Keratinocyte (primary cell): ENCODE results near the gene SPTBN1.

Source experiments
- EZH2 ChIP-seq: IDR thresholded peaks from one replicate; pipeline ENCODE4 v1.6.1; 2012; ENCODE audit warnings: inconsistent platforms, mild to moderate bottlenecking, low read length, moderate library complexity
- TF ChIP-seq, protein P1 (sequence below), 3 experiments: IDR thresholded peaks in 1 of 3; conservative IDR thresholded peaks in 1 of 3; optimal IDR thresholded peaks in 1 of 3; 2 replicates in 2 of 3; 3 replicates in 1 of 3; pipeline versions ENCODE3 to v1.5.1; 2011; ENCODE audit warnings: low read length in 3 of 3, mild to moderate bottlenecking in 3 of 3, moderate library complexity in 2 of 3, control low read depth in 1 of 3, inconsistent platforms in 1 of 3; ENCODE audit not compliant: insufficient read depth in 2 of 3; ENCODE audit errors: extremely low read depth in 1 of 3

DNA sequence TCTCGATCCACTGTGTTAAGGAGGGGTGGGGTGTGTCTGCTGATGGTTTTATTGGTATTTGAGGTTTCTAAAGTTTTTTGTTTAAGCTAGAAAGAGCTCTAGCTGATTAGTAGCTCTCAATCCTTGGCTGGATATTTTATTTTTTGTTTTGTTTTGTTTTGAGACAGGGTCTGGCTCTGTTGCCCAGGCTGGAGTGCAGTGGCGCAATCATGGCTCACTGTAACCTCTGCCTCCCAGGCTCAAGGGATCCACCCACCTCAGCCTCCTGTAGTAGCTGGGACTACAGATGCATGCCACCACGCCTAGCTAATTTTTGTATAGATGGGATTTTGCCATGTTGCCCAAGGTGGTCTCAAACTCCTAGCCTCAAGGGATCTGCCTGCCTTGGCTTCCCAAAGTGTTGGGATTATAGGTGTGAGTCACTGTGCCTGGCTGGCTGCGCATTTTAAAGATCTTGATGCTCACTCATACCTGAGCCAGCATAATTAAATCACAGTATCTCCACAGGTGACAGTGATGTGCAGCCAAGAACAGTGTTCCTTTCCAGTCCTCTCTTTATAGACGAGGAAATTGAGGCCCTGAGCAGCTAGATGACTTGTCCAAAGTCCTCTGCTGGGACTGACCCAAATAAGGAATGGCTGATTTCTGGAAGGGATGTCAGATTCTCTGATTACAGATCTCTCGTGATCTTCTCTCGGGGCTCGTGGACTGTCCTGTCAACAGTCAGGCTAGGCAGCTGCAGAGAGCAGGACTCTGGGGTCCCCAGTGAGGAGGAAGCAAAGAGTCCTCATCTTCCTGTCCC lies 44.5 kb downstream of the SPTBN1 start:
- TF ChIP-seq EZH2, result no peak
- TF ChIP-seq, protein P1, sequence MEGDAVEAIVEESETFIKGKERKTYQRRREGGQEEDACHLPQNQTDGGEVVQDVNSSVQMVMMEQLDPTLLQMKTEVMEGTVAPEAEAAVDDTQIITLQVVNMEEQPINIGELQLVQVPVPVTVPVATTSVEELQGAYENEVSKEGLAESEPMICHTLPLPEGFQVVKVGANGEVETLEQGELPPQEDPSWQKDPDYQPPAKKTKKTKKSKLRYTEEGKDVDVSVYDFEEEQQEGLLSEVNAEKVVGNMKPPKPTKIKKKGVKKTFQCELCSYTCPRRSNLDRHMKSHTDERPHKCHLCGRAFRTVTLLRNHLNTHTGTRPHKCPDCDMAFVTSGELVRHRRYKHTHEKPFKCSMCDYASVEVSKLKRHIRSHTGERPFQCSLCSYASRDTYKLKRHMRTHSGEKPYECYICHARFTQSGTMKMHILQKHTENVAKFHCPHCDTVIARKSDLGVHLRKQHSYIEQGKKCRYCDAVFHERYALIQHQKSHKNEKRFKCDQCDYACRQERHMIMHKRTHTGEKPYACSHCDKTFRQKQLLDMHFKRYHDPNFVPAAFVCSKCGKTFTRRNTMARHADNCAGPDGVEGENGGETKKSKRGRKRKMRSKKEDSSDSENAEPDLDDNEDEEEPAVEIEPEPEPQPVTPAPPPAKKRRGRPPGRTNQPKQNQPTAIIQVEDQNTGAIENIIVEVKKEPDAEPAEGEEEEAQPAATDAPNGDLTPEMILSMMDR (optimal IDR thresholded peaks at IDR 0.05 in 1 of 3, IDR thresholded peaks at IDR 0.05 in 1 of 3, conservative IDR thresholded peaks at IDR 0.05 in 1 of 3; ENCODE audit: extremely low read depth in 1 of 3, insufficient read depth in 2 of 3, low read length in 3 of 3), result no peak
